Kidney capillary endothelial cell (primary cell): ENCODE measurements around the gene KCNJ14.
"Not testable (repeated sequence)": the region's sequence is repeated elsewhere in the genome, so short reads cannot be mapped to it uniquely, and the experiment has no call there.

ENCODE experiments used
- DNase-seq: peaks from one replicate; pipeline ENCODE4 v3.0.0-alpha.2; 2018; ENCODE audit warnings: low spot score

The KCNJ14 gene

DNA sequence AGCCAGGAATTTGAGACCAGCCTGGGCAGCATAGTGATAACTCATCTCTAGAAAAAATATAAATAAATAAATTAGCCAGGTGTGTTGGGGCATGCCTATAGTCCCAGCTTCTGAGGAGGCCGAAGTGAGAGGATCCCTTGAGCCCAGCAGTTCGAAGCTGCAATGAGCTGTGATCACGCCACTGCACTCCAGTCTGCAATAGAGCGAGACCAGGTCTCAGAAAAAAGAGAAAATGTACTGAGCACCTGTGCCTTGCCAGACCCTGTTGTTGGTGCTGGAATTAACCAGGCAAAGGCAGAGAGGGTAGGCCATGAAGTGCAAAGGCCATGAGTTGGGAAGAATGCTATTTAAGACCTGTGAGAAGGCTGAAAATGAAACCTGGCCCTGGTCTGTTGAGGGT, 16.5 kb downstream of the KCNJ14 start:
- no peak for DNase-seq

GRCh38 chr19:48473161-48473966, 18.0 kb downstream of the KCNJ14 start:
- no peak for DNase-seq

DNA sequence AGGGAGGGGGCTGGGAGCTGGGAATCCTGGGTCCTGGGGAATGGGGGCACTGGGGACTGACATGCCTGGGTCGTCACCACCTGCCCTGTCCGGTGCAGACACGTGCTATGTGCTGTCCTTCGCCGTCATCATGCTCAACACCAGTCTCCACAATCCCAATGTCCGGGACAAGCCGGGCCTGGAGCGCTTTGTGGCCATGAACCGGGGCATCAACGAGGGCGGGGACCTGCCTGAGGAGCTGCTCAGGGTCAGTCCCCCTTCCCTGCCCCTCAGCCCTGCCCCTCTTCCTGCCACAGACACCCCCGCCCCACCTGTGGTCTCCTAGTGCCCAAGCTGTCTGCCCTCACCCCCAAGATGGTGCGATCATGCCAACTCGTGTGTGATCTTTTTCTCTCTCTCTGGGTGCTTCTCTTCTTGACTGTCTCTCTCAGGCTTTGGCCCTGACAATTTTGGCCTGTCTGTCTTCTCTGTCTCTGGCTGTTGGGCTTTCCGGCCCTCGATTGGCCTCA, 18.8 kb downstream of the KCNJ14 start:
- no peak for DNase-seq

DNA sequence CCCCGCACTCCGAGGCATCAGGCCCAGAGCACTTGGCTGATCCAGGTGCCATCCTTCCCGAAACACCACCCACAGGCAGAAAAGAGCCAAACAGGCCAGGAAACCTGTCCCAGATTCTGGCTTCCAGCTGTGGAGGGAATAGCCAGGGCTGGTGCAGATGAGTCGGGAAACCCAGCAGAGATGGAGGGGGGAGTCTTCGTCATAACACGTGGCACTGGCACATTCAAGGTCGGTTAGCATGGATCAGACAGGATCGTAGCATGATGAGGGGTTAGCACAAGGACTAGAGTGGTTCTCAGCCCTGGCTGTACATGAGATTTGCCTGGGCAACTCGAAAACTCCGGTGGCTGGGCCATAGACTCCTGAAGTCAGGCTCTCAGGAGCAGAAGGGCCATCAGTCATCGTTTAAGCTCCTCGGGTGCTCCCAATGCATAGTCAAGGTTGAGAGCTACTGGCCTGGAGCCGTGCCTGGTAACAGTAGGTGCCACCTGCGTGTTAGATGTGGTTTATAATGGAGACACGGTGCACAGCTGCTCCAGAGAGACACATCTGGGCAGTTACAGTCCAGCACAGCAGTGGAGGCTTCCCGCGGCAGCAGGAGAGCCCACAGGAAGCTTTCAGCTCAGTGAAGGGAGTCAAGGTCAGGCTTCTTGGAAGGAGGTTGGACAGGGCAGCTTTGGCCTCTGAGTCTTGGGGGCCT, 20.1 kb downstream of the KCNJ14 start:
- DNase-seq, result no peak

DNA sequence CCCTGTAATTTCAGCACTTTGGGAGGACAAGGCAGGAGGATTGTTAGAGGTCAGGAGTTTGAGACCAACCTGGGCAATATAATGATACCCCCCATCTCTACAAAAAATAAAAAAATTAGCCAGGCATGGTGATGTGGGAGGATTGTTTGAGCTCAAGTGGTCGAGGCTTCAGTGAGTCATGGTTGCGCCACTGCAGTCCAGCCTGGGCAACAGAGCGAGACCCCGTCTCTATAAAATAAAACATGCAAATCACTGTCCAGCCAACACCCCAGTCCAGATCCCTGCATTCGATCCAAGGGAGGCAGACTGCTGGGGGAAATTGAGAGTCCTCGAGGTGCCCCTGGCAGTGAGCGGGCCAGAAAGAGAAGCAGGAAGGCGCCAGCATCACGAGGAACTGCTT, 20.8 kb downstream of the KCNJ14 start:
- no peak for DNase-seq

GRCh38 chr19:48477067-48477685, 21.8 kb downstream of the KCNJ14 start:
- no peak for DNase-seq

DNA sequence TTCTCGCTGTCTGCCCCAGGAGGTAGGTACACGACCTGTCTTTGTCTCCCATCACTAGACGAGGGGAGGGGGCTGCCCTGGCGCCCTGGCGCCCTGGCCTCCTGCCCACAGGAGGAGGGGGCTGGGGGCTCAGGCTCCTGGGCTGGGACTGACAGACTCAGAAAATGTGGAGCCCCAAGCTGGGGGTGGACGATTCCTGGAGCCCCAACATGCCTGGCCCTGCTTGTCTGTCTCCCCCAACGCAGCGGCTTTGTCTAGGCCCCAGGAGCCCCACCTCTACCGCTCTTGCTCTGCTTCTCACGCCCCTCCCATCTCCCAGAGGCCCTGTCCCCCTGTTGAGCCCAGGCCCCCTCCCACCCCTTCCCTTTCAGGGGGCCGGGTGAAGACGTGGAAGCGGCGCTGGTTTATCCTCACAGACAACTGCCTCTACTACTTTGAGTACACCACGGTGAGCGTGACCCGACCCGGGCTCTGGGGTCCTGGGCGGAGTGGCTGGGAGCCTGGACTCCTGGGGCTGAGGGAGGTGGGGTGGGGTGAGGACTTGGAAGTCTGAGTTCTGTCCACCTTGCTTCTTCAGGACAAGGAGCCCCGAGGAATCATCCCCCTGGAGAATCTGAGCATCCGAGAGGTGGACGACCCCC, 22.4 kb downstream of the KCNJ14 start:
- no peak for DNase-seq

GRCh38 chr19:48478339-48479256, 23.2 kb downstream of the KCNJ14 start:
- DNase-seq, result no peak

DNA sequence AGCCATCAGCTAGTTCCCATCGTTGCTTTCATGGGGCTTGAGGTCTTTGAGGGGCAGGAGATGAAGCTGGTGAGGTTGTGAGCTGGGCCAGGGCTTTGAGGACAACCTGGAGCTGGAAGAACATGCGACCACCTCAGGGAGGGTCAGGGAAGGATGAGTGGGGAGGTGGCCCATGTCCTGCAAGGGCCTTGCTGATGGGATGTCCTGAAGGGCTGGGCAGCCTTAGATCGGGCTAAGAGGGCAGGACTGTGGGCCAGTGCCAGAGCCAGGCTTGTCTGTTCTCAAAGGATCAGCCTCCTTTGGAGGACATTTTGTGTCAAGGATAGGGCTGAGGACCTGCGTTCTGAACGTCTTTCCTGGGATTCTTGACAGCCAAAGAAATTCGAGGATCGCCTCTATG, 24.3 kb downstream of the KCNJ14 start:
- no peak for DNase-seq

DNA sequence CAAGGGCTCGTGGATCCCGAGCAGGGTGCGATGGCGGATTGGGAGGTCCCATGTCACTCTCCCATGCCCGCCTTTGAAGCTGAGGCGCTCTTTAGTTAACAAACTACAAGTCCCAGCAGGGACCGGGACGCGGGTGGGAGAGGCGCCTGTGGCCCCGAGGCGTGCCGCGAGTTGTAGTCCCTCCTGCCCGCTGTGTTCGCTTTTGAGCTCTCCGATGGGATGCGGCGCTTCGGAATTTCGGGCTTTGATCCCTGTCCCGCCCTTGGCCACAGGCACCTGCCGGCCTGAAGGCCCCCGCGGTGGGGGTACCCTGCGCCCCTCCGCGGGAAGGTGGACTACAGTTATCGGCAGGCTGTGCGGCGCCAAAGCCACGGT, 24.8 kb downstream of the KCNJ14 start:
- no peak for DNase-seq

DNA sequence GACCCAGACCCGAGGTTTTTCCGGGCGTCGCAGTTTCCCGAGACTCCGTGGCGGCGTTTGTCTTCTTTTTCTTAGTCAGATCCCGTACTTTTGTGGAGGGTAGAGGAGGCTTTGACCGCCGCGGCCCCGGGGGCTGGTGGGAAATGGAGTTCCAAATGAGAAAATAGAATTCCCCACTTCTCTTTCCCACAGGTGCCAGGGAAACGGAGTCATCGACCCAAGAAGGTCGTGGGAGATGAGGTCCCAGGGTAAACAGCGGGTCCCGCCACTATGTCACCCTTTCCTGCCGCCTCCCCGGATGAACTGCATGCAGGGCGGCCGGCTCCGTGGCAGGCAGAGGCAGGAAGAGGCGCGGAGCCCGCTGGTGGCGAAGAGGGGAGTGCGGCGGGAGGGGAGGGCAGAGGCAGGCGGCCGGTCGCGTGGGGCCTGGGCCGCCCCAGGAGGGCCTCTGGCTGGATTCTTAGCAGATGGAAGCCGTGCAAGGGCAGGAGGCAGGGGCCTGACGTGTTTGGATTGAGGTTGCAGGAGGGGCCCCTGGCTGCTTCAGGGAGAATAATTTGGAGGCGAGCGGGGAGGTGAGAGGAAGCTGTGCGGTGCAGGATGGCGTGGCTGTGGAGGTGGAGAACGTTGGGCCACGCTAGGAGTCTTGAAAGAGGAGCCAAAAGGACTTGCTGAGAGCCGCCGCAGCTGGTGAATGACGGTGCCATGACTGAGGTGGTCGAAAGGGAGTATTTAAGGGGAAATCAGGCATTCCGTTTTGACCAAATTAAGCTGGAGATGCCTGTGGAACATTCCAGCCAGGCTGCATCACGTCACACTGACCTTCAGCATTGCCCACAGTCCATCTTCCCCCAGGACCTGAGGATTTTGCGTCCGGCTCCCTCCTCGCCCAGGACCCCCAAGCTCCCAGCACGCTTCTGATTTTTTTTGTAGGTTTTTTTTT, 25.5 kb downstream of the KCNJ14 start:
- DNase-seq, result peak; percentile 70

DNA sequence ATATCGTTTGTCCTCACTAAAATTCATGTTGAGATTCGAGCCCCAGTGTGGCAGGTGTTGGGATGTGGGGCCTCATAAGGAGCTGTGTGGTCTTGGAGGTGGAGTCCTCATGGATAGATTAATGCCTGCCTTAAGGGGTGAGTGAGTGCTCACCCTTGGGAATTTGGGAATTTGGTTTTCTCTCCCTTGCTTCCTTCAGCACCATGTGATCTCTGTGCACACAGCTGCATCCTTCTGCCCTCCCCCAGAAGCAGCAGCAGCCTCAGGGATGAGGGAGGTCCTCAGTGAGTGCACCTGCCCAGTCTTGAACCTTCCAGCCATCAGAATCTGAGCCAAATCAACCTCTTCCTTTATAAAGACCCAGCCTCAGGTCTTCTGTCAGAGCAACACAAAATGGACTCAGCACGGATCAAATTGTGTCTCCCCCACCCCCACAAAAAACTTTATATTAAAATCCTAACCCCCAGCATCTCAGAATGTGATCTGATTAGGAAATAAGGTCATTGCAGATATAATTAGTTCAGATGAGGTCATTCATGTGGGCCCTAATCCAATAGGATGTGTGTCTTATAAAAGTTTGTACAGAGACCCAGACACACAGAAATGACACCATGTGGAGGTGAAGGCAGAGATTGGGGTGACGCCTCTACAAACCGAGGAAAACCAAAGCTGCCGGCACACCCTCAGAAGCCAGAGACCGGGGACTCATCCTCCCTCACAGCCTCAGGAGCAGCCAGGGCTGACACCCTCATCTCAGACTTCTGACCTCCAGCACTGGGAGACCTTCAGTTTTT, 26.7 kb downstream of the KCNJ14 start:
- DNase-seq, result no peak

DNA sequence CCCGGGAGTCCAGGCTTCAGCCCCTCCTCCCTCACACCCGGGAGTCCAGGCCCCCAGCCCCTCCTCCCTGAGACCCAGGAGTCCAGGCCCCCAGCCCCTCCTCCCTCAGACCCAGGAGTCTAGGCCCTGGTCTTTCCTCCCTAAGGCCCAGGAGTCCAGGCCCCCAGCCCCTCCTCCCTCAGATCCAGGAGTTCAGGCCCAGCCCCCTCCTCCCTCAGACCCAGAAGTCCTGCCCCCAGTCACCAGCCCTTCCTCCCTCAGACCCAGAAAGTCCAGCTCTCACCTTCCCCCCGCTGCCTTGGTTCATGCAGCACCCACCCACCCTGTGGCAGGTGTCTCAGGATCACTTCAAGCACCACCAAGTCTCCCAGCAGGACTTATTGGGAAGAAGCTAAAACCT, 27.9 kb downstream of the KCNJ14 start:
- DNase-seq, result no peak

DNA sequence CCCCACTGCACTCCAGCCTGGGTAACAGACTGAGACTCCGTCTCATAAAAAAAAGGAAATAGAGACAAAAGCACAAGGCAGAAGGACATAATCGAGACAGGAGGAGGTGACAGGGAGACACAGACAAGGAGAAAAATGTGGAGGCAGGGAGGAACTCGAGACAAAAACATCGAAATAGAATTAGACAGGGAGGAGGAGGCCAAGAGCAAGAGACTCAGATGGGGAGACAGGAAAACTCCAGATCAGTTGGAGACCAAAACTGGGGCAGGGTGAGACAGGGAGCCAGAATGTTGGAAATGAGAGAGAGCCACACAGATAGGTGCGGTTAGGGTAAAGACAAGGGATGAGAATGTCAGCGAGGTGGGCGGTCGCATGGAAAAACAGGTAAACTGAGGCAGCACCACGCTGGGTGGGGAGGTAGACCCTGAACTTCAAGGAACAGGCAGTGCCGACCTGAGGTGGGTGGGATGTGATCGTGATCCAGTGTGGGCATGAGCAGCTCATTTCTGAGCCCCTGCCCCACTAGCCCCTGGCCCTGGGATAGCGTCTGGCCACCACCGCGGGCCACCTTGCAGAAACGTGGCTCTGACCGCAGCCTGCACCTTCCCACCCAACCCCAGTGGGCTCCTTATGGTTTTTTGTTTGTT, 29.0 kb downstream of the KCNJ14 start:
- DNase-seq, result no peak

- no peak for DNase-seq
Observed at GRCh38 chr19:48484931-48485612, 29.7 kb downstream of the KCNJ14 start.

- not testable (repeated sequence) for DNase-seq
Observed at GRCh38 chr19:48486706-48487105, 31.3 kb downstream of the KCNJ14 start.

DNA sequence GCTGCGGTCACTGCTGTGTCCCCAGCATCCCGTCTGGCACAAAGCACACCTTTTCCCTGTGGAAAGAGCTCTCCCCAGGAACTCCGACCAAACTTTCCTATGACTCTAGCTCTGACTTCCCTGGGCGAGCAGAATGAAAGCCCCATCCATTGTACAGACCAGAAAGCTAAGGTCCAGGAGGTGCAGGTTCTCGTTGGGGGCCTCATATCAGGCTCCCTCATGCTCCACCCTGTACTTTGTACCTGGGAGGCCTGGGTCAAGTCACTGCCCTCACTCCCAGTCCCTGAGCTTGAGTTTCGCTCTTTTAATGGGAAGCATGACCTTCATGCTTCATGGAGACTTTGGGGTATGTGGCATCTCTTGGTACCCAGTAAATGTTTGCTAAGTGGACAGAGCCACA, 32.2 kb downstream of the KCNJ14 start:
- no peak for DNase-seq

DNA sequence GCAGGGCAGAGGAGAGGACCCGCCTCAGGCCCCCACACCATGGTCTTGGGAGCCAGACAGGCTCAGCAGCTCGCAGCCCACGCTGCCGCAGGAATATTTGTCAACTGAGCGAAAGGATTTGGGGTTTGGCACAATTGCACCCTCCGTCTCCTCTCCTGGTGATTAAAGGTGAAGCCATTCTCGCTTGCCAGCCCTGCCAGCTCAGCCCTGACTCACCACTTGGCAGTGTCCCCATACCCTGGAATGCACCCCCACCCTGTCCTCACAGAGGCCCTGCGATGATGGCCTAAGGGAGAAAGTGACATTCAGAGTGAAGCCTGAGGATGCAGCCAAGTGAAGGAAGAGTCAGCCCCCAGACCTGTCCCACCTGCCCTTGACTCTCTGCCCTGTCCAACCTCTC, 32.6 kb downstream of the KCNJ14 start:
- DNase-seq, result no peak
